Omental fat pad (tissue), 4 donors: ENCODE results near the gene PDZRN4. TPM values are rescaled to one million over a fixed set of nuclear protein-coding genes. Genes with fewer than 3 reads are reported as not detected.

Experiments used
- ATAC-seq: fragments of 150-250 bp; one replicate; pipeline ENCODE4 v1.9.1; 2016; ENCODE audit warnings: mild to moderate bottlenecking, moderate library complexity; ENCODE audit not compliant: low FRiP score
- DNase-seq: peaks from one replicate; pipeline ENCODE4 v3.0.0-alpha.2; 2019; ENCODE audit warnings: low spot score
- CTCF ChIP-seq, 3 donors: fragments of 450-650 bp; IDR thresholded peaks; one replicate each; pipeline ENCODE4 v1.5.1; 2016 to 2017; ENCODE audit warnings: antibody characterized with exemption in 3 of 3, mild to moderate bottlenecking in 3 of 3, moderate library complexity in 2 of 3
- total RNA-seq, 4 donors: library from RNA; depleted of rRNA; stranded (reverse); fragments of >200 nt; gene quantifications; one replicate each; pipeline ENCODE4 v1.1.0, GENCODE V29; 2016

The PDZRN4 gene
- total RNA-seq, 4 donors from 2014 or later, result 1.0 to 9.7 (median 4.3) TPM

- TF ChIP-seq CTCF (IDR thresholded peaks at IDR 0.05), result no peak
- DNase-seq (no peak), ATAC-seq (no peak)
Measured at GRCh38 chr12:41441180-41441579, 253.1 kb downstream of the PDZRN4 start.

GRCh38 chr12:41442896-41443295 is 254.8 kb downstream of the PDZRN4 start:
- TF ChIP-seq CTCF (IDR thresholded peaks at IDR 0.05), result no peak
- DNase-seq (no peak), ATAC-seq (no peak)

- no peak for TF ChIP-seq CTCF (IDR thresholded peaks at IDR 0.05)
- ATAC-seq (no peak), DNase-seq (no peak)
Measured at GRCh38 chr12:41443690-41444089, 255.6 kb downstream of the PDZRN4 start.

- TF ChIP-seq CTCF (IDR thresholded peaks at IDR 0.05), result no peak
- no peak for ATAC-seq
- no peak for DNase-seq
Measured at GRCh38 chr12:41452838-41453407, 264.8 kb downstream of the PDZRN4 start.

- no peak for TF ChIP-seq CTCF (IDR thresholded peaks at IDR 0.05)
Measured at GRCh38 chr12:41453409-41453808, 265.3 kb downstream of the PDZRN4 start.

GRCh38 chr12:41459111-41459905 is 271.2 kb downstream of the PDZRN4 start:
- no peak for ATAC-seq
- TF ChIP-seq CTCF (IDR thresholded peaks at IDR 0.05), result no peak
- no peak for DNase-seq

More at GRCh38 chr12:41453409-41453808, 265.3 kb downstream of the PDZRN4 start:
- no peak for DNase-seq
- no peak for ATAC-seq

GRCh38 chr12:41459906-41460214 is 271.7 kb downstream of the PDZRN4 start:
- DNase-seq (no peak), ATAC-seq (no peak)
- no peak for TF ChIP-seq CTCF (IDR thresholded peaks at IDR 0.05)
